ENCODE data around the gene OSBPL9.

Gene OSBPL9, protein sequence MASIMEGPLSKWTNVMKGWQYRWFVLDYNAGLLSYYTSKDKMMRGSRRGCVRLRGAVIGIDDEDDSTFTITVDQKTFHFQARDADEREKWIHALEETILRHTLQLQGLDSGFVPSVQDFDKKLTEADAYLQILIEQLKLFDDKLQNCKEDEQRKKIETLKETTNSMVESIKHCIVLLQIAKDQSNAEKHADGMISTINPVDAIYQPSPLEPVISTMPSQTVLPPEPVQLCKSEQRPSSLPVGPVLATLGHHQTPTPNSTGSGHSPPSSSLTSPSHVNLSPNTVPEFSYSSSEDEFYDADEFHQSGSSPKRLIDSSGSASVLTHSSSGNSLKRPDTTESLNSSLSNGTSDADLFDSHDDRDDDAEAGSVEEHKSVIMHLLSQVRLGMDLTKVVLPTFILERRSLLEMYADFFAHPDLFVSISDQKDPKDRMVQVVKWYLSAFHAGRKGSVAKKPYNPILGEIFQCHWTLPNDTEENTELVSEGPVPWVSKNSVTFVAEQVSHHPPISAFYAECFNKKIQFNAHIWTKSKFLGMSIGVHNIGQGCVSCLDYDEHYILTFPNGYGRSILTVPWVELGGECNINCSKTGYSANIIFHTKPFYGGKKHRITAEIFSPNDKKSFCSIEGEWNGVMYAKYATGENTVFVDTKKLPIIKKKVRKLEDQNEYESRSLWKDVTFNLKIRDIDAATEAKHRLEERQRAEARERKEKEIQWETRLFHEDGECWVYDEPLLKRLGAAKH

DNA sequence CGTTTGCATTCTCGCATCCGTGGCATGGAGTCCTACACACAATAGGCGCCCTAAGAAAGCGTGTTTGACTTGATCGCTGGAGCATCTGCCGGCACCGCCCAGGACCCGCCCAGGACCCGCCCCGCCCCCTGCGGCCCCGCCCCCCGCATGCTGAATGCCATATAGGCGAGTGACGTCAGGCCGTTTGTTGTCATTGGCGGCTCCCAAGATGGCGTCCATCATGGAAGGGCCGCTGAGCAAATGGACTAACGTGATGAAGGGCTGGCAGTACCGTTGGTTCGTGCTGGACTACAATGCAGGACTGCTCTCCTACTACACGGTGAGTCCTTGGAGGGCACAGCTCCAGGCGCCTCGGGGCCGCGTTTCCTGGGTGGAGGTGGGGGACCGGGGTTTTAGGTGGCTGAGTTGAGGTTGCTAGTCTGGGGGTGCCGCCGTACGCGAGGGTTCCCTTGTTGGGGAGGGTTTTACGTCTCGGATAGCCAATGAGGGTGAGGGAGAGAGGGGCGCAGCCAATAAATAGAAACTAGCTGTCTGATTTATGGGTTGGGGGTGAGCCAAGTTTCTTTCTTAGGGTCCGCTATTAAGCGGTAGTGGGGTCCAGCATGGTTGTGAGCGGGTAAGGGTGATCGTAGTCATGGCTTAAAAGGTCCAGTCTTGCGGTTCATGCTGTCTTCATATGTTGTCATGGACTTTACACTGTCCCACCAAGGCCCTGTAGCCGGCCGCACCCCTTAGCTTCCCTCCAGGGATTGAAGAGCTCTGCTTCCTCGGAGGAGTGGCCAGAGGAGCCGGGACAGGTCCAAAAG lies at the start of gene OSBPL9:
Gene OSBPL9 (plus strand): TSS at position 190 of the 806 bp plus-strand sequence. CDS start 19 bp downstream, at position 209.
- DNase-seq = peak; percentile 84

DNA sequence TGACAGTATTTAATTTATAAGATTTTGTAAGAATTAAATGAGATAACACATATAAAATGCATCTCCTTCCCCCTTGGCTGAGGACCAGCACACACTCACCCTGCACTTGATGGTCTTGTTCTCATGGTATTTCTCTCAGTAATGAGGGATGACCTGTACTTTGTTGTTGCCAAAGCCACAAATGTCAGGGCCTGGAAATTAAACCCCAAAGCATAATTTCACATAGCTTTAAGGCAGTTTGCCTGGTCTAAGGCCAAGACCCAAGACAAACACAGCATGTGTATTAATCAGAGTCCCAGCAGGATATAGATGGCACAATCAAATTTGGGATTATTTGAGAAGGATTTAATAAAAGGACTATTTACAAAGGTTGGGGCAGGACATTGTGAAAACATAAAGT lies 49.2 kb upstream of the OSBPL9 start:
- DNase-seq = no peak

DNA sequence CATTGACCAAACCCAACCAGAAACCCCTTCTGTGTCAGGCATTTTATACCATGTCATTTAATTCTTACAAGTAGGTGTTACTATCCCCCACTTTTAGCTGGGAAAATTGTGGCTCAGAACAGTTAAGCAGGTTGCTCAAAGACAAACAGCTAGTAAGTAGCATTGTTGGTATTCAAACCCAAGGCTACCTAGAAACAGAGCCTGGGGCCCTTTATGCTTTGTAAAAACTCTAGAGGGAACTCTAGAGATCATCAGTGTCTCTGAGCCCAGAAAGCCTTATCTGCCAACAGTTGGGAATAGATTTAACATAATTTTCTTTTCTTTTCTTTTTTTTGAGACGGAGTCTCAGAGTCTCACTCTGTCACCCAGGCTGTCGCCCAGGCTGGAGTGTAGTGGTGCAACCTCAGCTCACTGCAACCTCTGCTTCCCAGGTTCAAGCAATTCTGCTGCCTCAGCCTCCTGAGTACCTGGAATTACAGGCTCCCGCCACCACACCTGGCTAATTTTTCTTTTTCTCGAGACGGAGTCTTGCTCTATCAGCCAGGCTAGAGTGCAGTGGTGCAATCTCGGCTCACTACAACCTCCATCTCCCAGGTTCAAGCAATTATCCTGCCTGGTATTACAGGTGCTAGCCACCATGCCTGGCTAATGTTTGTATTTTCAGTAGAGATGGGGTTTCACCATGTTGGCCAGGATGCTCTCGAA lies 48.5 kb upstream of the OSBPL9 start:
- DNase-seq = no peak

DNA sequence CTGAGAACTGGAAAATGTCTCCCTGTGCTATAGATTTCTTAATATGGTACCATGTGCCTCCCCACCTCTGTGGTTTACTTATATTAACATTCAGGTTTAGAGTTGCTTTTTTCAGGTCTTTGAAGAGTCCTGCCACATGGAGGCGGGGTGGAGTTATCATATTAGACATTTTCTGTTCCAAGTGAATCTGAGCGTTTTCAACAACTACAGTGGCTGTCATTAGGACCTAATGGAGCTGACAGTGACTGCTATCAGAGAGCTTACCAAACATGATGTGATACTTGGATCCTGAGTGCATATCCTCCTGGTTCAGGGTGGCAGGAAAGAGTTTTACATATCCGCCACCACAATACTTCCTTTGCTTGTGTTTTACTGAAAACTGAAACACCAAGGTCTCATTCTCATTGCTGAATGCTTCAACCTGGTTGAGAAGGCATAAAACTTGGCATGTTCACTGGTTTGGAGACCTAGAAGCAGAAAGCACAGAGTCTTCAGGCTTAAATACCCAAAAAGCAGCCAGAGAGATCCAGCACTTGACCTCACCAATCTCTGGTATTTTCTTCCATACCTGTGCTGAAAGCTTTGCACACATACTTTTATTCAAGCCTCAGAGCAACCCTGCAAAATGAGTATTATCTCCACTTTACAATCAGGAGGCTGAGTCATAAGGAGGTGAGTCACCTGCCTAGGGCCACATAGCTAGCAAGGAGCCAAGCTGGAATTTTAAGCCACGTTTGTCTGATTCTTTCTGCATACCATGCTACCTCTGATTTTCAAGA lies 47.4 kb upstream of the OSBPL9 start:
- DNase-seq = peak; percentile 29

DNA sequence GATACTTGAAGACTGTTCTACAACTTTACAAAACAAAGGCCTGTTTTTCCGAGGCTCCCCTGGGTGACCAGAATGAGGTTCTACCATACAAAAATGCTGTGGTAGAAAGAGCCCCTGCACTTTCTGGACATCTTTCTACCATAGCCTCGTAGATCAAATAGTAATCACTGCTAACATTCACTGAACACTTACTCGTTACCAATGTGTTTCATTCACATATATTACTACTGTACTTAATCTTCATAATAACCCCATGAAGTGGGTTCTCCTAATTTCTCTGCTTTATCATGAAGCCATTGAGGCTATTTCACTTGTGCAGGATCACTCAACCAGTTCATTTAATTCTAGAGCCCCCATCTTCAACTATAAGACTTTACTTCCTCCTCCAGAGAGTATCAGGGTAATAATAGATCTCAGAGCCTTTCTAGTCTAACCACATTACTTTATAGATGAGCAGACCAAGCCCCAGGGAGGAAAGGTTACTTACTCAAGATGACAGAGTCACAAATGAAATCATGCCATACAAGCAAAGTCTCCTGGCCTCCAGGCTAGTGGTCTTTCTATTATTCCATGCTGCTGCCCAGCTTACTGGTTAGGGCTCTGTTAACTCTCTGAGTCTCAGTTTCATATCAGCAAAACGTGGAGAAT lies 46.7 kb upstream of the OSBPL9 start:
- DNase-seq = no peak

DNA sequence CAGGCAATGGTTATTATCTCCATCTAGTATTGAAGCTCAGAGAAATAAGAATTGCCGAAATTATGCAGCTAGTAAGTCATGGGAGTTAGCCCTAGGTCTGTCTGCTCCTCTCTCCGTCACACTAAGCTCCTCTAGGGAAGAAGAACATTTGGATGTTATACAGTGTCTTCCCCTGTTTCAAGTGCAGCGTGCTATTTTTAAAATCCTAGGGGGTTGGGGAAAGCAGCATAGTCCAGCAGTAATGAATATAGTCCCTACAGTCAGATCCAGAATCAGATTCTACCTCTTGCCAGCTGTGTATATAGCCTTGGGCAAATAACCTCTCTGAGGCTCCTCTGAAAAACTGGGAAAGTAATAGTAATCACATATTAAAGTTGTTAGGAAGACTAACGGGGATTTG lies 44.5 kb upstream of the OSBPL9 start:
- no peak for DNase-seq

DNA sequence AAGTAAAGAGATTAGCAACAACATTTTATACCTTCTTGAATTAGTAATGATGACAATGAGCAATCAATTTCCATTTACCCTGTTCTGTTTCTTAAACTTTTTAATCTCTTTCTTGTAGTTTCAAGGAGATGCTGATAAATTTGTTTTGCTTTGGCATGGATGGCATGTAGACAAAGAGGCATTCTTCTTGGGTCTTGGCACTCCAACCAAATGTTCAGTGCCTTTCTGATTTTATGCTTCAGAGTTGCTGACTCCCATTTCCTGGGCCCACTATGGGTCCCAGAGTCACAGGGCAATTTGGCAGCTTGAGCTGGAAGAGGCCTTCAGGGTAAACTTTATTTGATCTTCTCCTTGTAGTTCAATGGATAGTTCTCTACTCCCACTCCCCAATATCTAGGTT lies 42.1 kb upstream of the OSBPL9 start:
- no peak for DNase-seq

DNA sequence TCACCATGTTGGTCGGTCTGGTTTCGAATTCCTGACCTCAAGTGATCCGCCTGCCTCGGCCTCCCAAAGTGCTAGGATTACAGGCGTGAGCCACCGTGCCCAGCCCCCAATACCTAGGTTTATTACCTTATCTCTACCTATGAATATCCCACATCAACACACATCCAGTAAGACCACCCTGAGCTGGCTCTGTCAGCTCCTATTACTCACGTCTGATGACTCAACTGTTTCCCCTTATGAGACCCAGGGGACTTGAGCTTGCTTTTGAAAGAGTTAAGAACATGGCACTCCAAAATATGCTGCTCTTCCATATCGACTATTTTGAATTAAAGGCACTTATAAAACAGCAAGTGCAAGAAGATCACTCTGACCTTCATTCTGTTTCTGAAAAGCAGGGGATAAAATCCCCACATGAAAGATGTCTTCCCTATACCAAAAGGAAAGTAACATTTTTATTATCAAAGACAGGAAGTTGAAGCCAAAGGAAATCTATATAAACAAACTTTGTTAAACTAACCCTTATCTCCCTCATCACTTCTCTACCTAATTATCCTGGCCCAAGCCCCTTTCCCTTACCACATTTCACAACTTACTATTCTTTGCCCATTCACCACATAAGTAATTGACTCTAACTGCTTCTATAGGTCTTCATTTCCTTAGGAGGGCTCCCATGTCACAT lies 41.3 kb upstream of the OSBPL9 start:
- no peak for DNase-seq

DNA sequence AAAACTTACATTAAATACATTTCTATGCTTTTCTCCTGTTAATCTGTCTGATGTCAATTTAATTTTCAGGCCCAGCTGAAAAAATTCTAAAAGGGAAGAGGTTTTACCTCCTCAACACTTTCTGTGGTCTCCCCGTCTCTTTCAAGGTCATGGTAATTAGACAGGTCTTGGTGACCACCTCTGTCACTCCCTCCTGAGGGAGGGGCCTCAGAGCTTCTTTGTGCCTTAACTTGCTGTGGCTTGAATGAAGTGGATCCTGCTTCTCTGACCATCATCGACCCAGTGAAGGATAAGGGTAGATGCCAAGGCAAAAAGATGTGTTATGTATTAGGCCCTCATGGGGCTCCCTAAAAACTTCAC lies 40.8 kb upstream of the OSBPL9 start:
- no peak for DNase-seq

DNA sequence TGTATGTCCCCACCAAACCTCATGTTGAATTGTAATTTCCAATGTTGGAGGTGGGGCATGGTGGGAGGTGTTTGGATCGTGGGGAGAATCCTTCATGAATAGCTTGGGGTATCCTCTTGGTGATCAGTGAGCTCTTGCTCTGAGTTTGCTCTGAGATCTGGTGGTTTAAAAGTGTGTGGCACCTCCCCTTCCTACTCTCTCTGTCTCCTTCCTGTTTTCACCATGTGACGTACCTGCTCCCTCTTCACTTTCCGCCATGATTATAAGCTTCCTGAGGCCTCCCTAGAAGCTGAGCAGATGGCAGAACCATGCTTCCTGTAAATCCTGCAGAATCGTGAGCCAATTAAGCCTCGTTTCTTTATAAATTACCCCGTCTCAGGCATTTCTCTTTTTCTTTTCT lies 40.0 kb upstream of the OSBPL9 start:
- DNase-seq = no peak

DNA sequence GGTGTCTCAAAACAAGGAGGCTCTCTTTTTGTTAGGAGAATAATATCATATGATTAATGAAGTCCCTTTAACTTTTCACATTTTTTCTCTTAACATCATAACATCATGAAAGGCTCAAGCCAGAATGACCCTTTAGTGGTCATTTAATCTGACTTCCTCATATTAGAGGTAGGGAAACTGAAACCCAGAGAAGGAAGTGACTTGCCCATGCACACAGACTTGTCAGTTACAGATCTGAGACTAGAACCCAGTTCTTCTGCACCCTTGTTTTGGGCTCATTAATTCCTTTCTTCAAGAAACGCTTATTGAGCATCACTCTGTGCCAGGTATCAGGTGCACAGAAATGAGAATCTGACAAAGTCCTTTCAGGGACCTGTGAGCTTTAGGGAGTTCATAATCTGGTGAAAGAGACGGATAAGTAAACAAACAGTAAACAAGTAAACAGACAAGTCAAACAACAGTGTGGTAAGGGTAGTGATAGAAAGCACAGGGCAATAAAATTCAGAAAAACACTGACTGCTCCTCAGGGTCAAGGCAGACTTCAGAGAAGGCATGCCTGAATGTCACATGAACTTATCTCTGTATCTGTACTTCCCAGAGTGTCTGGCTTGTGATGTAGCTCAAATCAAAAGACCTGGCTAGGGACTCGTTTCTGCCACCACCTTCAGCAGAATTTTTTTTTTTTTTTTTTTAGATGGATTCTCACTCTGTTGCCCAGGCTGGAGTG lies 38.3 kb upstream of the OSBPL9 start:
- DNase-seq = no peak

DNA sequence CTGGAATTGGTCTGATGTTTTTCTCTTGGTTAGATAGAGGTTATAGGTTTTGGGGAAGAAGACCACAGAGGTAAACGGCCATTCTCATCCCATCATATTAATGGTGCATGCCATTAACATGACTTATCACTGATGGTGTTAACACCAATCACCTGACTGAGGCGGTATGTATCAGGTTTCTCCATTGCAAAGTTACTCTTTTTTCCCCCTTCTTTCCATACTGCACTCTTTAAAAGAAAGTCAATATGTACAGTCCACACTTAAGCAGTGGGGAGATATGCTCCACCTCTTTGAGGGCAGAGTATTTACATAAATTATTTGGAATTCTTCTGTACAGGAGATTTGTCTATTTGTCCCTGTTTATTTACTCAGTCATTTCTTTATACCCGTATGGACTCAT lies 35.7 kb upstream of the OSBPL9 start:
- no peak for DNase-seq

DNA sequence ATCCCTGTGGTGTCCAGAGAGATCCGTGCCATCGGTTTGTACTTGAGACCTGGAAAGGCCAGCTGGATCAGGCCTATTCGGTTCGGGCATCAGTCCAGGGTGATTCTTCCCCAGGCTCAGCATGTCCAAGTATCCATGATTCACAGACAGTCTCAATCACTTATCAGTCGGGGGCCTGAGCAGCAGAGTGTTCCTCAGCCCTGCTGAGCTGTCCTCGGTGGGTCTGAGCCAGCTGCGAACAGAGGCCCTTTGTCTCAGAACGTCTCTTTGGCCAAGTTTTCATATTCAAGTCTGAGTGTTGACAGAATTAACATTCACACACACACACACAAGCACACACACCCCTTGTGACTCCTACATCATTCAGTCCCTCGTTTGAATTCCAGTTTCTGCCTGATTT lies 33.4 kb upstream of the OSBPL9 start:
- no peak for DNase-seq

DNA sequence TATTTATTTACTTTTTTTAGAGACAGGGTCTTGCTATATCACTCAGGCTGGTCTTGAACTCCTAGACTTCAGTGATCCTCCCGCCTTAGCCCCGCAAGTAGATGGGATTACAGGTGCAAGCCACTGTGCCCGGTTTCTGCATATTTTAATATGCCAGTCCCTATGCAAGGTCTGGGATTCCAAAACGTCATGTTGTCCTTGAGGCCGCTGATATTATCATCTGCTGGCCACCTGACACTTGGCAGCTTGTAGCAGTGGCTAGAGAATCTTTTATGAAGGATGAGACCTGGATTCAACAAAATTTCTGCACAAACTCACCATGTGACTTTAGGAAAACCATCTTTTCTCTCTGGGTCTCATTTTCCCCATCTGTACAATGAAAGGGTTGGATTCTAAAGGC lies 32.9 kb upstream of the OSBPL9 start:
- no peak for DNase-seq

DNA sequence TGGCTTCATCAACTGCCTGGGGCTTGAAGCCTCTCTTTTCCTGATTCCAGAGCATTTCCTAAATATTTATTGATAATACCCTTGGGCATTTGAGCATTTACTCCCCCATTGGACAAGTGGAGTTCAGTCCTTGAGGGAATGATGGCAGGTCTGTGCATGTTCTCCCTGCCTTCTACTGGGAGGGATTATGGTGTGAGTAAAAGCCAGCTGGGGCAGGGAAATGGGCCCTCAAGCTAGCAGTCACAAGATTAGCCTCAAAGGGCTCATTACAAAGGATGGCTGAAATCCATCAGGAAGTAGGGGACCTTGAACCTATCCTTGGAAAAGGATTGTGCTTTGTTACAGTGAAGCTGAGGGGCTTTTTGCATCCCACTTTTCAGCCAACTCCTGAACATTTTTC lies 24.2 kb upstream of the OSBPL9 start:
- DNase-seq = no peak

DNA sequence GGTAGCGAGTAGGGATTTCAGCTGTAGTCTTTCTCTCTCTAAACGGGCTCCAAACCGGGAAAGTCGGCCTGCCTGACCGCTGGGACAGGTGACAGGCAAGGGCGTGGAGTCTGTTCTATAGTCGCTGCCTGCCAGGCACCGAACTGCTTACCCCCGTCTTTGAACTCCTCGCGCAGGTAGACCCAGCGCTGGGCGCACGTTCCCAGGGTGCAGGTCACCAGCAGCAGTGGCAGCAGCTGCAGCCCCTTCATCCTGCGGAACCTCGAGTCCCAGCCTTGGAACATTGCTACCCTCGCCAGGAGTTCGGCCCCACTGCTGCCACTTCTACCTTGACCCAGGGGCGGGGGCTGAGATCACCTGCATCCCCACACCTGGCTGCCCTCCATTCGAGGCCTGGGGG lies 22.2 kb upstream of the OSBPL9 start:
- DNase-seq = no peak

DNA sequence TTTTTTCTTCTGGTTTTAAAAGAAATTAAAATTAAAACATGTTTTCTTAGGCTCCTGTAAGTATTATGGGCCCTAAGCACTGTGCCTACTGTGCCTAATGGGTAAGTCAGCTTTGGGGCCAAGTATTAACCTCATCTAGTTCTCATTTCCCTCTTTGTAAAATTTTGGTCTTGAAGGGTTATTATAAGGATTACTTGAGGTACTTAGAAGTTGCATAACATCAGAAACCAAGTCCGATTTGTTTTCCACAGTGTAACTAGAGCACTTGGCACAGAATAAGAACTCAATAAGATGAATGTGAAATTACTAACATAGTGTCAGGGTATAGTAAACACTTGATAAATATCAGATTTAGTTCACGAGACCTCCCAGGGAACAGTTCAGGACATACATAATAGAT lies 16.4 kb upstream of the OSBPL9 start:
- no peak for DNase-seq

DNA sequence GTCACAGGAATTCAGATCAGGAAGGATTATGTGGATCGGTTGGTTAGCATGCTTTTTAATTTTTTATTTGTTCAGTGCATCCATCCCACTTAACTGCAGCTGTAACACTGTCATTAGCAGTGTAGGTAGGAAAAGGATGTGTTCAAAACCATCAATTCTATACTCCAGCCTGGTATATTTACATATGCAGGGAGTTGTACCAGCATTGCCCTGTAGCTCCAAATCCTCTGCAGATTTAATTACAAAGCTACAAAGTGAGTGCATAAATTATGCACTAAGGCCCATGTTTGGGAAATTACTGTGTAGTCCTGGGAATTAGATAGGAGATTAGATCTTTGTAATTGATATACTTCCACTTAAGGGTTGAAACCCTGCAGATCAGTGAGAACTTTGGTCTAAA lies 15.9 kb upstream of the OSBPL9 start:
- no peak for DNase-seq

DNA sequence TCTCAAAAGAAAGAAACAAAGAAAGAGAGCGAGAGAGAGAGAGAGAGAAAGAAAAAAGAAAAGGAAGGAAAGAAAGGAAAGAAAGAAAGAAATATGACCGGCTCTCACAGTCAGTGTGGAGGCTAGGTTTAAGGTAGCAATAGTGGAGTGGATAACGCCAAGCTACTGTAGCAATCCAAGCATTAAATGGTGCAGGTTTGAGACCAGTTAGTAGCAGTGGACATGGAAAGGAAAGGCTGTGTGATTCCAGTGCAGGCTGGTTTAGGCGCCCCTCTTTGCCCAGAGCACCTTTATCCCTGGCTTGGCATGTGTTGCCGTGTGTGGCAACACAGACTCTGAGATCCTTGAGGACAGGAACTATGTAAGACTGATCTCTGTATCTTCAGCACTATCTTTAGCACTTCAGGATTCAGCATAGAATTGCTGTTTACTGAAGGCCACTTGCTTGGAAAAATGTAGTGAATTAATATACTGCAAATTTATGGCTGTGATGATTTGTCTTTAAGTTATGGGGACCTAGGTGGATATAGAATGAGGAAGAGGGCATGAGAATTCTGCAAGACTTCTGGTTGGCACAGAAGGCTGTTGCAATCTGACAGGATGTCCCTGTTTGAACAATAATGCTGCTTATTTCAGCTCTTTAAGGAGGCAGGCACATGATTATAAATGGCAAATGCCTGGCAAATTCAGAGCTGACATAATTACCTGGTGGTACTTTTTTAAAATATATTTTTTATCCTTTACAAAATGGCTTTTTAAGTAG lies 10.8 kb upstream of the OSBPL9 start:
- DNase-seq = no peak

DNA sequence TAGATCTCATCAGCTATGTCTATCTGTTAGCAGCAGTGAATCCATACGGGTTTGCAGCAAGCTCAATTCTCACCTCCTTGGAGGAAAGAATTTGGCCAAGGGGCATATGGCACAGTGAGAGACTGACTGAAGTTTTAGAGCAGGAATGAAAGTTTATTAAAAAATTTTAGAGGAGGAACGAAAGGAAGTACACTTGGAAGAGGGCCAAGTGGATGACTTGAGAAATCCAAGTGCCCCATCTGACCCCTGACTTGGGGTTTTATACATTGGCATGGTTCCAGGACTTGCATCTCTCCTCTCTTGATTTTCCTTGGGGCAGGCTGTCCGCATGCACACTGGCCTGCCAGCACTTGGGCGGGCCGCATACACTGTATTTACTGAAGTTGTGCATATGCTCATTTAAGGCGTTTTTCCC lies 9.2 kb upstream of the OSBPL9 start:
- DNase-seq = no peak
